A549 (cell line): ENCODE measurements around the gene FCHO2. TPM values are rescaled to one million over a fixed set of nuclear protein-coding genes. Genes with fewer than 3 reads are reported as not detected.

Experiments
- ATAC-seq, 2 experiments: fragments of 200-7000 bp in 1 of 2; fragments of >200 bp in 1 of 2; cut with Nextera tagmentation in 1 of 2; cut with Tn5 transposase in 1 of 2; 3 replicates each; pipeline versions ENCODE4 v1.8.0 to v1.9.1; 2018 to 2020; ENCODE audit warnings: mild to moderate bottlenecking in 1 of 2, moderate library complexity in 1 of 2
- CTCF ChIA-PET: fragments of 300-600 bp; sonication (Branson Sonifier 250); formaldehyde crosslinking; extraction: SDS; loops from one replicate; lab custom pipeline; 2021; ENCODE audit warnings: antibody characterized with exemption, inconsistent platforms; lab: Yijun Ruan, JAX
- POLR2A ChIA-PET: fragments of 350-600 bp; formaldehyde crosslinking; extraction: SDS; loops from one replicate; lab custom pipeline; 2021; ENCODE audit warnings: antibody characterized with exemption, inconsistent platforms; lab: Yijun Ruan, JAX
- DNase-seq, 2 experiments: peaks; one replicate each; pipeline versions ENCODE4 v3.0.0 to v3.0.0-alpha.2; 2011 to 2016; ENCODE audit warnings: low read depth in 1 of 2, low spot score in 1 of 2
- FAIRE-seq: peaks from 2 replicates; lab custom pipeline; 2011; peaks lifted over from hg19 to GRCh38; lab: Jason Lieb, UNC
- H3K27ac ChIP-seq, 2 experiments: fragments of >200 bp; sonication (Bioruptor Twin); formaldehyde crosslinking; 3 replicates each; pipeline ENCODE4 v1.5.1; 2016 to 2017
- H3K4me1 ChIP-seq: fragments of >200 bp; sonication (Bioruptor Twin); formaldehyde crosslinking; 3 replicates; pipeline ENCODE4 v1.6.1; 2016
- H3K4me2 ChIP-seq: fragments of >200 bp; sonication (Bioruptor Twin); formaldehyde crosslinking; 3 replicates; pipeline ENCODE4 v1.6.1; 2016
- H3K4me3 ChIP-seq: fragments of >200 bp; sonication (Bioruptor Twin); formaldehyde crosslinking; 3 replicates; pipeline ENCODE4 v1.5.1; 2016
- H3K9me3 ChIP-seq: fragments of >200 bp; sonication (Bioruptor Twin); formaldehyde crosslinking; 3 replicates; pipeline ENCODE4 v1.6.1; 2016
- BHLHE40 ChIP-seq: IDR thresholded peaks from 2 replicates; pipeline ENCODE4 v1.6.1; 2012; ENCODE audit warnings: low read depth, low read length, inconsistent platforms
- CTCF ChIP-seq: fragments of >200 bp; sonication (Bioruptor Twin); formaldehyde crosslinking; IDR thresholded peaks from 3 replicates; pipeline ENCODE4 v1.5.1; 2016
- FOSB ChIP-seq: fragments of 250-450 bp; sonication (Bioruptor Pico); IDR thresholded peaks from 2 replicates; pipeline ENCODE4 v1.5.0; 2020; ENCODE audit warnings: mild to moderate bottlenecking, moderate library complexity
- FOSL2 ChIP-seq, 2 experiments: fragments of 450-650 bp in 1 of 2; fragments of >200 bp in 1 of 2; sonication (Bioruptor Twin) in 1 of 2; formaldehyde crosslinking; IDR thresholded peaks; 2 replicates each; pipeline versions ENCODE4 v1.5.0 to v1.6.1; 2016 to 2020; ENCODE audit warnings: mild to moderate bottlenecking in 1 of 2, moderate library complexity in 1 of 2
- GATA3 ChIP-seq: IDR thresholded peaks from 2 replicates; pipeline ENCODE4 v1.6.1; 2012; ENCODE audit warnings: borderline replicate concordance
- HDAC2 ChIP-seq: fragments of 200-600 bp; sonication (generic); IDR thresholded peaks from 2 replicates; pipeline ENCODE4 v1.6.1; 2016
- HMGXB4 ChIP-seq: fragments of 250-450 bp; sonication (Bioruptor Pico); IDR thresholded peaks from 2 replicates; pipeline ENCODE4 v1.5.0; 2021; ENCODE audit warnings: mild to moderate bottlenecking, moderate library complexity, borderline replicate concordance
- HOXA7 ChIP-seq: fragments of 250-450 bp; sonication (Bioruptor Pico); IDR thresholded peaks from 2 replicates; pipeline ENCODE4 v1.5.0; 2020; ENCODE audit warnings: mild to moderate bottlenecking, moderate library complexity
- JUN ChIP-seq, 2 experiments: fragments of >200 bp; sonication (Bioruptor Twin); formaldehyde crosslinking; IDR thresholded peaks; 2 replicates in 1 of 2; 3 replicates in 1 of 2; pipeline ENCODE4 v1.6.1; 2016 to 2017
- MYC ChIP-seq: IDR thresholded peaks from 2 replicates; pipeline ENCODE4 v1.6.1; 2012; ENCODE audit warnings: mild to moderate bottlenecking, inconsistent platforms, low read length, improper control_type of control experiment, borderline replicate concordance
- POLR2AphosphoS2 ChIP-seq: conservative IDR thresholded peaks from 2 replicates; pipeline ENCODE4 v1.6.1; 2012; ENCODE audit warnings: low read length, improper control_type of control experiment, inconsistent platforms
- RAD21 ChIP-seq, 2 experiments: fragments of >200 bp in 1 of 2; sonication (Bioruptor Twin) in 1 of 2; formaldehyde crosslinking in 1 of 2; IDR thresholded peaks in 1 of 2; conservative IDR thresholded peaks in 1 of 2; 2 replicates in 1 of 2; 3 replicates in 1 of 2; pipeline ENCODE4 v1.6.1; 2012 to 2018; ENCODE audit warnings: inconsistent platforms in 1 of 2
- RARB ChIP-seq: fragments of 250-450 bp; sonication (Bioruptor Pico); IDR thresholded peaks from 2 replicates; pipeline ENCODE4 v1.8.0; 2021; ENCODE audit warnings: mild to moderate bottlenecking, moderate library complexity
- SMC3 ChIP-seq: fragments of >200 bp; sonication (Bioruptor Twin); formaldehyde crosslinking; IDR thresholded peaks from 3 replicates; pipeline ENCODE4 v1.6.1; 2018; ENCODE audit warnings: inconsistent platforms
- TFCP2L1 ChIP-seq: fragments of 250-450 bp; sonication (Bioruptor Pico); IDR thresholded peaks from 2 replicates; pipeline ENCODE4 v1.5.0; 2021; ENCODE audit warnings: mild to moderate bottlenecking
- USF2 ChIP-seq: fragments of 450-650 bp; IDR thresholded peaks from 2 replicates; pipeline ENCODE4 v1.6.1; 2014; ENCODE audit warnings: antibody characterized with exemption
- WGBS: methylation state at CpG from one replicate; pipeline ENCODE4 v1.1.6; 2017; ENCODE audit errors: missing lambda C conversion rate; 5-methylcytosine and 5-hydroxymethylcytosine counted together
- polyA plus RNA-seq, 4 experiments: library from polyadenylated mRNA; depleted of rRNA in 3 of 4; stranded (reverse); fragments of >200 nt; fragmentation: RNase III in 1 of 4; extraction: RNeasy Plus Mini Kit Qiagen cat#74134 plus additional on column Dnase treatment in 1 of 4; gene quantifications; 2 replicates in 3 of 4; 3 replicates in 1 of 4; pipeline ENCODE4 v1.2.3, GENCODE V29; 2011 to 2017

The FCHO2 gene
- polyA plus RNA-seq, 2 of the 4 experiments (the other 2 are of a cell fraction), result 9.1 to 14.9 TPM

DNA sequence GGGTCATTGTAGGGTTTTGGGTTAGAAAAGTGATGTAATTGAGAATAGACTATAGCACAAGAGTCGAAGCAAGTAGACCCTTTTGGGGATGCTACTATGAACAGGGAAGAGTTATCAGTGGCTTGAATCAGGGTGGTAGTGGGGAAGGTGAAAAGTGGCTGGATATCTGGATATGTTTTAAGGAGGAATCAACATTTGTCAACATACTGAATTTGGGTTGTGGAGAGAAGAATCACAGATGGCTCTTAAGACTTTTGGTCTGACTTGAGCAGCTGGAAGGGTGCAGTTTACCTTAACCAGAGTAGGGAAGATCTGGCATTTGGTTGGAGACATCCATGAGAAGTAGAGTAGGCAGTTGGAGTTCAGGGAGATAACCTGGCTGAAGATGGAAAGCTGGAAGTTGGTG lies 38.5 kb upstream of the FCHO2 start:
- no peak overlapping the region for H3K27ac ChIP-seq
- no peak for FAIRE-seq
- no peak for DNase-seq
- ChIA-PET POLR2A (no interaction called here), CTCF (interaction anchor here (1.6 to 1.8 kb wide), 2 partner anchors 104 to 534 kb away, joined by 3 to 5 read pairs; no protein-coding TSS in a partner anchor)
- ATAC-seq, result peak; percentile 5 to 12; a peak in 3 of 6 replicates
- WGBS, result 59% methylated on average over 1 of the region's 1 CpG
- no peaks in the 10 kb centered on the region for H3K9me3 ChIP-seq
- H3K4me1 ChIP-seq, result no peaks in the 10 kb centered on the region
- no peak overlapping the region for H3K4me2 ChIP-seq
- H3K4me3 ChIP-seq, result no peak overlapping the region
- TF ChIP-seq JUN (IDR thresholded peaks at IDR 0.05), result 0 out of 5 replicates have a peak, but pooled peaks of 1 of the 2 experiments have one; percentile 28
- TF ChIP-seq TFCP2L1 (CRISPR knock-in tag), result peak; percentile 57; the same call in 1 of the 2 replicates
- TF ChIP-seq FOSB (CRISPR knock-in tag), result peak; percentile 86; the same call in 1 of the 2 replicates
- peak; percentile 75 for TF ChIP-seq RARB
- TF ChIP-seq GATA3, result no peak
- TF ChIP-seq POLR2AphosphoS2, result peak; percentile 78; the same call in 1 of the 2 replicates
- TF ChIP-seq USF2, result no peak
- TF ChIP-seq HOXA7 (CRISPR knock-in tag), result no peak; the same call in 1 of the 2 replicates

- POLR2A ChIA-PET, result interaction anchor here (1.4 kb wide), 1 partner anchor 35 kb away, joined by 6 read pairs; the partner anchor contains the start of gene FCHO2
- 6% methylated on average over 4 of the region's 4 CpGs for WGBS
- Histone ChIP-seq H3K4me1 (no peaks in the 10 kb centered on the region), H3K9me3 (no peaks in the 10 kb centered on the region), H3K4me3 (no peak overlapping the region), H3K4me2 (no peak overlapping the region), H3K27ac (no peak overlapping the region)
- ATAC-seq (peak; percentile 73 to 79), FAIRE-seq (peak; percentile 84), DNase-seq (peak; percentile 33 to 47)
- TF ChIP-seq HMGXB4 (no peak), SMC3 (peak; percentile 56; the same call in 2 of the 3 replicates), TFCP2L1 (CRISPR knock-in tag) (0 out of 2 replicates have a peak, but pooled peaks have one; percentile 47), FOSL2 (IDR thresholded peaks at IDR 0.05) (no peak), FOSL2 (CRISPR knock-in tag; IDR thresholded peaks at IDR 0.05) (no peak), CTCF (peak; percentile 64), RAD21 (conservative IDR thresholded peaks at IDR 0.05 in 1 of 2, IDR thresholded peaks at IDR 0.05 in 1 of 2) (peak; percentile 79 to 80), HDAC2 (no peak)
- CTCF ChIA-PET, result interaction anchor here (0.8 to 2.6 kb wide), 8 partner anchors 10 to 530 kb away, joined by 3 to 6 read pairs (median 4); no protein-coding TSS in a partner anchor
Measured at GRCh38 chr5:72920690-72921502, 34.9 kb upstream of the FCHO2 start.

DNA sequence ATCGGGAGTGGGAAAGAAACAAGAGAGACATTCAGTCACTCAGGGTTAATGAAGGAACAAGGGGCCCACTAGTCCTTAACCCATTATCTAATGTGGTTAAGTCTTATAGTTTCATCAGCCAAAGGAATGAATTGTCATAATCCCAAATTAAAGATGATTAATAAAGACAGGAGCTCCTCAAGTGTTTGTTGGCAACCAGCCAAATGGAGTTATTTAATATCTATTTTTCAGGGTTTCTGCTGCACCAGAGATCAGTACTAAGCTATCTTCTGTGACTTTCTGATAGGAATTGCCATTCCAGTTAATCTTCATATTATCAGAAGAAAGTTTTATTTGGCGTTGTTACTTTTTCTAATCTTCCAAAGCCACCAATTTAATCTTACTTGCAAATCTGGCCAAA lies 34.0 kb upstream of the FCHO2 start:
- no peaks in the 10 kb centered on the region for H3K9me3 ChIP-seq
- H3K4me1 ChIP-seq, result no peaks in the 10 kb centered on the region
- TF ChIP-seq BHLHE40, result no peak
- TF ChIP-seq MYC, result no peak
- H3K27ac ChIP-seq, result no peak overlapping the region
- FAIRE-seq, result no peak
- 89% methylated on average over 2 of the region's 2 CpGs for WGBS
- POLR2A ChIA-PET, result no interaction called here
- H3K4me2 ChIP-seq, result no peak overlapping the region
- no peak for ATAC-seq
- DNase-seq, result no peak
- CTCF ChIA-PET, result interaction anchor here (0.8 to 2.6 kb wide), 4 partner anchors 8 to 529 kb away, joined by 3 to 6 read pairs (median 4); no protein-coding TSS in a partner anchor
- H3K4me3 ChIP-seq, result no peak overlapping the region
